ENCODE results near the gene BYSL. TPM values are rescaled to one million over a fixed set of nuclear protein-coding genes. Genes with fewer than 3 reads are reported as not detected.

The BYSL gene
- total and polyA plus RNA-seq, 4 donors, result 5.4 to 11.6 (median 8.6) TPM

GRCh38 chr6:41921712-41921998 is 356 bp downstream of the BYSL start:
- TF ChIP-seq ATF3 (IDR thresholded peaks at IDR 0.05), result no peak
- no peak for TF ChIP-seq EGR1 (IDR thresholded peaks at IDR 0.05; ENCODE audit: low read depth in 2 of 2)
- TF ChIP-seq FOXA1 (IDR thresholded peaks at IDR 0.05), result no peak
- no peak for TF ChIP-seq MAX (IDR thresholded peaks at IDR 0.05)
- no peak for TF ChIP-seq FOXA2 (IDR thresholded peaks at IDR 0.05)
- no peak for TF ChIP-seq NR2F2 (IDR thresholded peaks at IDR 0.05)
- no peak for TF ChIP-seq JUND (IDR thresholded peaks at IDR 0.05)
- no peak for TF ChIP-seq ZBTB33 (IDR thresholded peaks at IDR 0.05)
- no peak for TF ChIP-seq SP1 (IDR thresholded peaks at IDR 0.05)
- no peak for TF ChIP-seq RXRA (IDR thresholded peaks at IDR 0.05)
- no peak for TF ChIP-seq GABPA (IDR thresholded peaks at IDR 0.05 in 1 of 2, conservative IDR thresholded peaks at IDR 0.05 in 1 of 2)
- no peak for TF ChIP-seq HNF4A (conservative IDR thresholded peaks at IDR 0.05)
- no peak for TF ChIP-seq REST (IDR thresholded peaks at IDR 0.05)
- Histone ChIP-seq H3K9ac (ENCODE audit: low read depth in 1 of 2, low read length in 2 of 2) (peak overlapping the region in 1 of 2 donors; percentile 61), H3K4me1 (ENCODE audit: control insufficient read depth in 4 of 4, insufficient read depth in 4 of 4, low read length in 3 of 4) (peaks cover 2 to 36% (median 25%) of the 10 kb centered on the region in 4 donors), H3K36me3 (ENCODE audit: control insufficient read depth in 4 of 4, insufficient read depth in 3 of 4, low read depth in 1 of 4, low read length in 3 of 4) (peaks cover 0 to 3% (median 1%) of the 10 kb centered on the region in 4 donors), H3K27me3 (ENCODE audit: control insufficient read depth in 4 of 4, insufficient read depth in 4 of 4, low read length in 3 of 4) (no peaks in the 10 kb centered on the region), H3K27ac (ENCODE audit: low read depth in 1 of 2, low read length in 2 of 2) (peak overlapping the region; percentile 99 to 100), H3K9me3 (ENCODE audit: control insufficient read depth in 4 of 4, low read length in 3 of 4) (no peaks in the 10 kb centered on the region), H3K4me3 (ENCODE audit: low read depth in 1 of 3, low read length in 3 of 3) (peak overlapping the region; percentile 91 to 95 (median 93))
- WGBS, result under 1% methylated on average over 20 of the region's 20 CpGs
- DNase-seq (ENCODE audit: low spot score), result no peak

GRCh38 chr6:41922154-41922553 is 855 bp downstream of the BYSL start:
- no peak for DNase-seq (ENCODE audit: low spot score)
- Histone ChIP-seq H3K4me3 (ENCODE audit: low read depth in 1 of 3, low read length in 3 of 3) (peak overlapping the region; percentile 91 to 95 (median 93)), H3K9me3 (ENCODE audit: control insufficient read depth in 4 of 4, low read length in 3 of 4) (no peaks in the 10 kb centered on the region), H3K4me1 (ENCODE audit: control insufficient read depth in 4 of 4, insufficient read depth in 4 of 4, low read length in 3 of 4) (peaks cover 2 to 36% (median 25%) of the 10 kb centered on the region in 4 donors), H3K36me3 (ENCODE audit: control insufficient read depth in 4 of 4, insufficient read depth in 3 of 4, low read depth in 1 of 4, low read length in 3 of 4) (peaks cover 0 to 3% (median 1%) of the 10 kb centered on the region in 4 donors), H3K9ac (ENCODE audit: low read depth in 1 of 2, low read length in 2 of 2) (peak overlapping the region; percentile 45 to 61), H3K27ac (ENCODE audit: low read depth in 1 of 2, low read length in 2 of 2) (no peak overlapping the region), H3K27me3 (ENCODE audit: control insufficient read depth in 4 of 4, insufficient read depth in 4 of 4, low read length in 3 of 4) (no peaks in the 10 kb centered on the region)
- WGBS, result 12% methylated on average over 7 of the region's 7 CpGs
- TF ChIP-seq JUND (IDR thresholded peaks at IDR 0.05) (no peak), YY1 (IDR thresholded peaks at IDR 0.05) (no peak), FOXA1 (IDR thresholded peaks at IDR 0.05) (no peak), TAF1 (conservative IDR thresholded peaks at IDR 0.05) (no peak), RXRA (IDR thresholded peaks at IDR 0.05) (no peak), REST (IDR thresholded peaks at IDR 0.05) (no peak), HNF4G (IDR thresholded peaks at IDR 0.05) (no peak), HNF4A (conservative IDR thresholded peaks at IDR 0.05) (no peak), FOXA2 (IDR thresholded peaks at IDR 0.05) (no peak), ATF3 (IDR thresholded peaks at IDR 0.05) (no peak), NR2F2 (IDR thresholded peaks at IDR 0.05) (no peak), MAX (IDR thresholded peaks at IDR 0.05) (no peak), ZBTB33 (IDR thresholded peaks at IDR 0.05) (no peak), SP1 (IDR thresholded peaks at IDR 0.05) (no peak)
- TF ChIP-seq, protein P1, sequence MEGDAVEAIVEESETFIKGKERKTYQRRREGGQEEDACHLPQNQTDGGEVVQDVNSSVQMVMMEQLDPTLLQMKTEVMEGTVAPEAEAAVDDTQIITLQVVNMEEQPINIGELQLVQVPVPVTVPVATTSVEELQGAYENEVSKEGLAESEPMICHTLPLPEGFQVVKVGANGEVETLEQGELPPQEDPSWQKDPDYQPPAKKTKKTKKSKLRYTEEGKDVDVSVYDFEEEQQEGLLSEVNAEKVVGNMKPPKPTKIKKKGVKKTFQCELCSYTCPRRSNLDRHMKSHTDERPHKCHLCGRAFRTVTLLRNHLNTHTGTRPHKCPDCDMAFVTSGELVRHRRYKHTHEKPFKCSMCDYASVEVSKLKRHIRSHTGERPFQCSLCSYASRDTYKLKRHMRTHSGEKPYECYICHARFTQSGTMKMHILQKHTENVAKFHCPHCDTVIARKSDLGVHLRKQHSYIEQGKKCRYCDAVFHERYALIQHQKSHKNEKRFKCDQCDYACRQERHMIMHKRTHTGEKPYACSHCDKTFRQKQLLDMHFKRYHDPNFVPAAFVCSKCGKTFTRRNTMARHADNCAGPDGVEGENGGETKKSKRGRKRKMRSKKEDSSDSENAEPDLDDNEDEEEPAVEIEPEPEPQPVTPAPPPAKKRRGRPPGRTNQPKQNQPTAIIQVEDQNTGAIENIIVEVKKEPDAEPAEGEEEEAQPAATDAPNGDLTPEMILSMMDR (IDR thresholded peaks at IDR 0.05; ENCODE audit: low read depth, low read length, missing input control), result no peak

Measured in liver (tissue), 9 donors.